Parathyroid adenoma (tissue), 2 donors: ENCODE measurements around the gene C14orf119.

ENCODE experiments used
- H2AFZ ChIP-seq: fragments of 300-600 bp; sonication (generic); one replicate; pipeline ENCODE4 v1.7.0; 2017; ENCODE audit warnings: antibody characterized with exemption, mild to moderate bottlenecking
- H3K27ac ChIP-seq: fragments of 300-600 bp; sonication (generic); one replicate; pipeline ENCODE4 v1.7.0; 2017
- H3K27me3 ChIP-seq: fragments of 300-600 bp; sonication (generic); one replicate; pipeline ENCODE4 v1.7.0; 2017; ENCODE audit warnings: low read length; ENCODE audit not compliant: control insufficient read depth, insufficient read depth
- H3K36me3 ChIP-seq: fragments of 300-600 bp; sonication (generic); one replicate; pipeline ENCODE4 v1.7.0; 2017; ENCODE audit warnings: low read length; ENCODE audit not compliant: control insufficient read depth, insufficient read depth
- H3K4me1 ChIP-seq: fragments of 300-600 bp; sonication (generic); one replicate; pipeline ENCODE4 v1.7.0; 2017; ENCODE audit warnings: control low read depth
- H3K4me2 ChIP-seq: fragments of 300-600 bp; sonication (generic); one replicate; pipeline ENCODE4 v1.7.0; 2017; ENCODE audit warnings: low read length
- H3K4me3 ChIP-seq: fragments of 300-600 bp; sonication (generic); one replicate; pipeline ENCODE4 v1.7.0; 2017; ENCODE audit warnings: low read depth, low read length
- H3K79me2 ChIP-seq: fragments of 300-600 bp; sonication (generic); one replicate; pipeline ENCODE4 v1.7.0; 2017; ENCODE audit warnings: control low read depth
- H3K9ac ChIP-seq: fragments of 300-600 bp; sonication (generic); one replicate; pipeline ENCODE4 v1.7.0; 2017; ENCODE audit warnings: mild to moderate bottlenecking
- H3K9me3 ChIP-seq: fragments of 300-600 bp; sonication (generic); one replicate; pipeline ENCODE4 v1.7.0; 2017; ENCODE audit warnings: low read length; ENCODE audit not compliant: control insufficient read depth
- TF ChIP-seq, protein P1 (sequence below): fragments of 300-600 bp; sonication (generic); IDR thresholded peaks from one replicate; pipeline ENCODE4 v1.7.0; 2017; ENCODE audit warnings: antibody characterized with exemption, mild to moderate bottlenecking
- donor health status: primary hyperparathyroidism.

The C14orf119 gene

DNA sequence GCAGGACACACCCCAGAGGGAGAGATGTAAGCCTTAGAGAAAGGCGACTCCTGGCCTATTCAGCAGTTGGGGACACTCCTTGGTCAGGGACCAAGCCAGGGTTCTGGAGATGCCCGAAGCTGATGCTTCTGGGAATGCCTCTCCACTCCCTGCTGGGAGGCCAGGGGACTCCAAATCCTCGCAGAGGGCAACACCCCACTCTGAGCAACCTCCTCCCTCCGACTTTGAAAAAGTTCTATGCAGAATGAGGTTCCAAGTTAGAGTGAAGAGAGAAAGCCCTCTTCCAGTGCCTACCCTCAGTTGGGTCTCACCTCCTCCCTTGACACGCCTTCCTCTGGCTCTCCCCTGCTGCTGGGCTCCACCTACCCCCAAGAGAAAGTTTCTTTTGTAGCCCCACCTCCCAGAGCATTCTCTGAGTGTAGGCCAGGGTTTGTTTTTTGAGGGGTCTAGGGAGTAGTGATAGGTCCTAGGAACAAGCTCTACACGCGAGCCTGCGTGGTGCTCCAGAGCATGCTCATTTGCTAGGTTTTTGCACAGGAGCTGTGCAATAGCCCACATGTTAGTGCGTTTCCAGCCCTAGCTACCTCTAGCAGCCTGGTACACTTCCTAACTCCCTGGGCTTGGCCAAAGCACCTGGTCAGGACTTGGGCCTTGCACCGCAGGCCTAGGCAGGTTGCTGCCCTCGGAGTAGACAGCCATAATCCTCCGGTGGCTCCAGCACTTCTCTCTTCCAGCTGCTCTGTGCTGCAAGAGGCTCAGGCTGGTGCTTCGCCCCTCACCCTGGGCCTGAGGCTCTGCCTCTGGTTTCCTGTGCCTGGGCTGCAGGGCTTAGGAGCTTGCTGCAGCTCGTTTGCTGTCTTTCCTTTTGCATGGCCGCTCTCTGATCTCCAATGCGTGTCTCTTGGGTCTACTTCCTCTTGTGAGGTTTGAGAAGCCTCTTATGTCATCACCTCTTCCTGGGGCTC, 24.3 kb downstream of the C14orf119 start:
- H3K27ac ChIP-seq = no peak overlapping the region
- no peaks in the 10 kb centered on the region for H3K27me3 ChIP-seq
- no peak overlapping the region for H3K9ac ChIP-seq
- H3K4me2 ChIP-seq = no peak overlapping the region
- H3K79me2 ChIP-seq = no peaks in the 10 kb centered on the region
- TF ChIP-seq, protein P1, sequence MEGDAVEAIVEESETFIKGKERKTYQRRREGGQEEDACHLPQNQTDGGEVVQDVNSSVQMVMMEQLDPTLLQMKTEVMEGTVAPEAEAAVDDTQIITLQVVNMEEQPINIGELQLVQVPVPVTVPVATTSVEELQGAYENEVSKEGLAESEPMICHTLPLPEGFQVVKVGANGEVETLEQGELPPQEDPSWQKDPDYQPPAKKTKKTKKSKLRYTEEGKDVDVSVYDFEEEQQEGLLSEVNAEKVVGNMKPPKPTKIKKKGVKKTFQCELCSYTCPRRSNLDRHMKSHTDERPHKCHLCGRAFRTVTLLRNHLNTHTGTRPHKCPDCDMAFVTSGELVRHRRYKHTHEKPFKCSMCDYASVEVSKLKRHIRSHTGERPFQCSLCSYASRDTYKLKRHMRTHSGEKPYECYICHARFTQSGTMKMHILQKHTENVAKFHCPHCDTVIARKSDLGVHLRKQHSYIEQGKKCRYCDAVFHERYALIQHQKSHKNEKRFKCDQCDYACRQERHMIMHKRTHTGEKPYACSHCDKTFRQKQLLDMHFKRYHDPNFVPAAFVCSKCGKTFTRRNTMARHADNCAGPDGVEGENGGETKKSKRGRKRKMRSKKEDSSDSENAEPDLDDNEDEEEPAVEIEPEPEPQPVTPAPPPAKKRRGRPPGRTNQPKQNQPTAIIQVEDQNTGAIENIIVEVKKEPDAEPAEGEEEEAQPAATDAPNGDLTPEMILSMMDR = no peak
- peaks cover 36% of the 10 kb centered on the region for H3K4me1 ChIP-seq
- H3K9me3 ChIP-seq = no peaks in the 10 kb centered on the region
- peak overlapping the region; percentile 71 for H2AFZ ChIP-seq
- H3K4me3 ChIP-seq = no peak overlapping the region
- H3K36me3 ChIP-seq = no peaks in the 10 kb centered on the region

DNA sequence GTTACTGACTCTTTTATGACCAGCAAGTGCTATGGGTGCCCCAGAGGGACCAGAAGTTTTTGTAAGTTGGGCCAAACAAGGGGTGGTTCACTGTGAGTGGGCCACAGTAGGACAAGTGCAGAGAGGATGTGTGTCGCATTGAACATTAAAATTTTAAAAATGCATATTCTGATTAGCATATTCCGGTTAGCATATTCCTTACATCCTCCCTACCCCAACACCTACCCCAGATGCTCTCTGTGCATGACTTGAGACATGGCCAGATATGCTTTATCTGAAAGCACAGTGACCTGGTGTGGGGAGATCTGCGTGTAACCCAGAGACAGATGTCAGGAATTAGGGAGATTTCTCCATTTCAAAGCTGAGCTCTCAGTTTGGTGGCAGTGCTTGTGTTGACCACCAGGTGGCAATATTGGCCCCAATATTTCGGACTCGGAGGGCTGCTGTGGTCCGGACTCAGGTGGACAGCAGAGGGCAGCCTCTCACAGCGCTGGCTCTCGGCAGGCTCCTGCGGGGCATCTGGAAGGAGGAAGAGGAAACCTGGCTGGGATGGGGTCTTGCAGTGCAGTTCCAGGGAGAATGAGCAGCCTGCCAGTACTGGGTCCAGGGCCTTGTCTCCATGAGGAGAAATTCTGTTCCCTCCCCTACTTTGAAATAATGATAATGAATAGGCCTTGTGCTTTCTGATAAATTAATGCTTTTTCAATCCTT, 25.4 kb downstream of the C14orf119 start:
- H3K27me3 ChIP-seq = no peaks in the 10 kb centered on the region
- H3K4me3 ChIP-seq = peak overlapping the region; percentile 45
- peak overlapping the region; percentile 100 for H3K27ac ChIP-seq
- TF ChIP-seq, protein P1 = peak; percentile 100
- H3K4me2 ChIP-seq = peak overlapping the region; percentile 59
- H3K36me3 ChIP-seq = no peaks in the 10 kb centered on the region
- H2AFZ ChIP-seq = peak overlapping the region; percentile 71
- peak overlapping the region; percentile 22 for H3K9ac ChIP-seq
- no peaks in the 10 kb centered on the region for H3K9me3 ChIP-seq
- no peaks in the 10 kb centered on the region for H3K79me2 ChIP-seq
- H3K4me1 ChIP-seq = peaks cover 45% of the 10 kb centered on the region

DNA sequence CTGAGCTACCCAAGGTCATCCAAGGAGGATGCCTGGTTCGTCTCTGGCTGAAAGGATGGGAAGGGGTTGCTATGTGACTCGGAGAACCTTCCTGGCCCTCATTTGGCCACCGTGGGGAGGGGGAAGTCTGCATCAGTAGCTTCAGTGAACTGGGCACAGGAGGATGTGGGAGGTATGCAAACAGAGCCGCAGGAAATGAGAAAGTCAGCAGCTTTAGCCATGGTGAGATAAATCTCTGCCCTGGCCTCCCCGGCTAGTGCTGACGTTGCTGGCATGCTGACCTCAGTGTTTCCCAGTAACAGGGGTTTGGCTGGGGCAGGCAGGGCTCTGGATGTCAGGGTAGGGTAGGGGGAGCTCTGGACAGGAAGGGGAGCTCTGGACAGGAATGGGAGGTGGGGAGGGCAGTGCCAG, 26.1 kb downstream of the C14orf119 start:
- H3K27ac ChIP-seq = peak overlapping the region; percentile 100
- H3K36me3 ChIP-seq = no peaks in the 10 kb centered on the region
- peaks cover 52% of the 10 kb centered on the region for H3K4me1 ChIP-seq
- H3K4me3 ChIP-seq = peak overlapping the region; percentile 45
- no peaks in the 10 kb centered on the region for H3K27me3 ChIP-seq
- peak overlapping the region; percentile 22 for H3K9ac ChIP-seq
- H2AFZ ChIP-seq = peak overlapping the region; percentile 71
- TF ChIP-seq, protein P1 = no peak
- H3K4me2 ChIP-seq = peak overlapping the region; percentile 59
- no peaks in the 10 kb centered on the region for H3K79me2 ChIP-seq
- no peaks in the 10 kb centered on the region for H3K9me3 ChIP-seq

DNA sequence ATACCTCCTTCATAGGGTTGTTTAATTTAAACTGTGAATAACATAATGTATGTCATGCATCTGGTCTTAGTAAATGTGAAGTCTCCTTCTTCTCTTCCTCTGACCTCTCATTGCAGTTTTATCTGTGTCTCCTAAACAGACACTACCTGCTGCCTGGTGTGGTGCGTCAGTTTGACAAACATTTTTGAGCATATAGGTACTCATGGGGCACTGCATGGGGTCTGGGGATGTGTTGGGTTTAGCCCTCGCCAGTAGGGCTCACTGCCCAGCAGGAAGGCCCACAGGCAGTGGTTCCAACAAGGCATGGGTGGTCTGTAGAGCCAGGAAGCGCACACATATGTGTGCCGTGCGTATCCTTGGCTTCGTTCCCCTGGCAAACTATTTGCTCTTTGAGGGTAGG, 26.8 kb downstream of the C14orf119 start:
- Histone ChIP-seq H3K27ac (peak overlapping the region; percentile 100), H3K9ac (peak overlapping the region; percentile 55), H2AFZ (peak overlapping the region; percentile 71), H3K4me2 (peak overlapping the region; percentile 59), H3K9me3 (no peaks in the 10 kb centered on the region), H3K36me3 (no peaks in the 10 kb centered on the region), H3K27me3 (no peaks in the 10 kb centered on the region), H3K79me2 (no peaks in the 10 kb centered on the region), H3K4me3 (peak overlapping the region; percentile 45), H3K4me1 (peaks cover 59% of the 10 kb centered on the region)
- TF ChIP-seq, protein P1 = no peak
